GM18873 (cell line): Measurements from ENCODE around the gene GZMM.

Experiments
- ATAC-seq: cut with Tn5 transposase; IDR thresholded peaks from one replicate; pipeline ENCODE4 v1.9.1; 2021; ENCODE audit warnings: mild to moderate bottlenecking, moderate library complexity, moderate number of reproducible peaks; ENCODE audit not compliant: unreplicated experiment, low FRiP score

The GZMM gene

GRCh38 chr19:558770-559439 is 15.1 kb downstream of the GZMM start:
- no peak for ATAC-seq

- no peak for ATAC-seq
Measured at GRCh38 chr19:560121-560520, 16.3 kb downstream of the GZMM start.

GRCh38 chr19:566403-566802 is 22.6 kb downstream of the GZMM start:
- no peak for ATAC-seq

- no peak for ATAC-seq
Measured at GRCh38 chr19:566844-567243, 23.0 kb downstream of the GZMM start.

GRCh38 chr19:567296-567900 is 23.5 kb downstream of the GZMM start:
- no peak for ATAC-seq

- no peak for ATAC-seq
Measured at GRCh38 chr19:570251-570686, 26.4 kb downstream of the GZMM start.

GRCh38 chr19:570937-571565 is 27.2 kb downstream of the GZMM start:
- ATAC-seq: no peak

- ATAC-seq: peak; percentile 6
Measured at GRCh38 chr19:571566-571974, 27.7 kb downstream of the GZMM start.

GRCh38 chr19:572140-572742 is 28.4 kb downstream of the GZMM start, which contains the start of gene BSG:
TSS of gene BSG (plus strand) at chr19:572596. CDS start at chr19:572635, 39 bp downstream.
- ATAC-seq: peak; percentile 66

GRCh38 chr19:572743-573518 is 29.1 kb downstream of the GZMM start:
- peak; percentile 30 for ATAC-seq

GRCh38 chr19:573519-573825 is 29.6 kb downstream of the GZMM start:
- no peak for ATAC-seq

GRCh38 chr19:574658-575526 is 31.0 kb downstream of the GZMM start:
- no peak for ATAC-seq

GRCh38 chr19:575527-576506 is 32.0 kb downstream of the GZMM start:
- ATAC-seq: no peak

- no peak for ATAC-seq
Measured at GRCh38 chr19:576768-577438, 33.0 kb downstream of the GZMM start.

GRCh38 chr19:577439-578392 is 33.9 kb downstream of the GZMM start:
- ATAC-seq: no peak

- ATAC-seq: no peak
Measured at GRCh38 chr19:579111-579841, 35.4 kb downstream of the GZMM start.

- ATAC-seq: no peak
Measured at GRCh38 chr19:579842-580155, 35.9 kb downstream of the GZMM start.
